ENCODE results near the gene NFATC1. TPM values are rescaled to one million over a fixed set of nuclear protein-coding genes. Genes with fewer than 3 reads are reported as not detected.

NFATC1 gene
- total RNA-seq, 2 donors from 2014 or later, result 5.2 to 5.9 TPM

DNA sequence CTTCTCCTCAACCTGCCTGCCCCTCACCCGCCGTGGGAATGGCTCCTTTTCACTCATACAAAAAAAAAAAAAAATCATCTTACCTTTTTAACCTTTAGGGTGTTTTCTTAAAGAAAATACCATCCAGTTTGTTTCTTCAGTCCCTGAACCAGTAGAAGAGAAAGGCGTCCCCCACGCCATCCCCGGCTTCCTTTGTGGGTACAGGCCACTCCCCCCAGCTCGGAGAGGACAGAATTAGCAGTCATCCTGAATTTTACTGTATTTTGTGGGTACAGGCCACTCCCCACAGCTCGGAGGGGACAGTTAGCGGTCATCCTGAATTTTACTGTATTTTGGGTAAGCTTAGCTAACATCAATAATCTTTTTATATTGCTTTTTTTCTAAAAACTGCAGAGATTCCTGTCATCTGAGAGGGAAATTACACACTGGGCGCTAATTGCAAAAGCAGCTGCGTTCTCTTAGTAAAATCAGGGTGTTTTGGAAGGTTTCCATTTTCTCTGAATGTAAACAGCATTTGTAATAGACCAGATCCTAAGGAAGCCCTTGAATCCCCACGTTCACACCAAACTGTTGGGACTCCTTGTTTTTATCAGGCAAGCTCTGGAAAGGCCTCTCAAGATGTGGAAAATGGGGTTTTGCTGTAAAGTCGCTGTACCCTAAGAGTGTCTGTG, 72.5 kb downstream of the NFATC1 start:
- Histone ChIP-seq H3K27ac (no peak overlapping the region), H3K36me3 (replicated peaks in 1 of 2; ENCODE audit: insufficient read depth in 1 of 2, low read depth in 2 of 2) (no peaks in the 10 kb centered on the region), H3K4me1 (no peaks in the 10 kb centered on the region), H3K27me3 (no peaks in the 10 kb centered on the region), H3K4me3 (no peak overlapping the region), H3K9me3 (no peaks in the 10 kb centered on the region)
- intact Hi-C loops (cut with DNase I), result no loop called here
- no peak for DNase-seq
- WGBS, 2 donors, result 80 to 89% methylated on average over 12 of the region's 12 CpGs
- no peak for ATAC-seq
- TF ChIP-seq, protein P1, sequence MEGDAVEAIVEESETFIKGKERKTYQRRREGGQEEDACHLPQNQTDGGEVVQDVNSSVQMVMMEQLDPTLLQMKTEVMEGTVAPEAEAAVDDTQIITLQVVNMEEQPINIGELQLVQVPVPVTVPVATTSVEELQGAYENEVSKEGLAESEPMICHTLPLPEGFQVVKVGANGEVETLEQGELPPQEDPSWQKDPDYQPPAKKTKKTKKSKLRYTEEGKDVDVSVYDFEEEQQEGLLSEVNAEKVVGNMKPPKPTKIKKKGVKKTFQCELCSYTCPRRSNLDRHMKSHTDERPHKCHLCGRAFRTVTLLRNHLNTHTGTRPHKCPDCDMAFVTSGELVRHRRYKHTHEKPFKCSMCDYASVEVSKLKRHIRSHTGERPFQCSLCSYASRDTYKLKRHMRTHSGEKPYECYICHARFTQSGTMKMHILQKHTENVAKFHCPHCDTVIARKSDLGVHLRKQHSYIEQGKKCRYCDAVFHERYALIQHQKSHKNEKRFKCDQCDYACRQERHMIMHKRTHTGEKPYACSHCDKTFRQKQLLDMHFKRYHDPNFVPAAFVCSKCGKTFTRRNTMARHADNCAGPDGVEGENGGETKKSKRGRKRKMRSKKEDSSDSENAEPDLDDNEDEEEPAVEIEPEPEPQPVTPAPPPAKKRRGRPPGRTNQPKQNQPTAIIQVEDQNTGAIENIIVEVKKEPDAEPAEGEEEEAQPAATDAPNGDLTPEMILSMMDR (IDR thresholded peaks at IDR 0.05), result no peak
- no peak for TF ChIP-seq POLR2A (IDR thresholded peaks at IDR 0.05)

DNA sequence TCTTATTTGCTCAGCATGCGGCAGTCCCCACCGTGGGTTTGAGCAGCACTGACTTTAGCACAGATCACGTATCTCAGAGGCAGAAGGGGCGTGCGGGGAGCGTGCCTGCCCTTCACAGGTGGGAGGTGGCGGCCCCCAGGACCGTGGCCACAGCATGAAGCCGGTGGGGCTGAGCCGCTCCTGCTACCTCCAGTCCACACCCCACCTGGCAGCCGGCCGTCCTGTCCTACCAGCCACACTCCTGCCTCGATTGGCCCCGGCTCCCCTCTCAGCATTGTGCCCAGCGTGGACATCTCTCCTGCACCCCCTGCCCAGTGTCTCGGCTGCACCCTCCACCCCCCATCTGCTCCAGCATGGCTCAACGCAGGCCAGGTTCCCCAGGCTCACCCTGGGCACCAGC, 73.6 kb downstream of the NFATC1 start:
- Histone ChIP-seq H3K27ac (no peak overlapping the region), H3K9me3 (no peaks in the 10 kb centered on the region), H3K27me3 (no peaks in the 10 kb centered on the region), H3K36me3 (replicated peaks in 1 of 2; ENCODE audit: insufficient read depth in 1 of 2, low read depth in 2 of 2) (no peaks in the 10 kb centered on the region), H3K4me3 (no peak overlapping the region), H3K4me1 (no peaks in the 10 kb centered on the region)
- TF ChIP-seq POLR2A (IDR thresholded peaks at IDR 0.05), result no peak
- TF ChIP-seq, protein P1 (IDR thresholded peaks at IDR 0.05), result no peak
- WGBS, 2 donors, result 87% methylated on average over 15 to 16 of the region's 17 CpGs
- no peak for DNase-seq
- no peak for ATAC-seq
- intact Hi-C loops (cut with DNase I), result no loop called here

DNA sequence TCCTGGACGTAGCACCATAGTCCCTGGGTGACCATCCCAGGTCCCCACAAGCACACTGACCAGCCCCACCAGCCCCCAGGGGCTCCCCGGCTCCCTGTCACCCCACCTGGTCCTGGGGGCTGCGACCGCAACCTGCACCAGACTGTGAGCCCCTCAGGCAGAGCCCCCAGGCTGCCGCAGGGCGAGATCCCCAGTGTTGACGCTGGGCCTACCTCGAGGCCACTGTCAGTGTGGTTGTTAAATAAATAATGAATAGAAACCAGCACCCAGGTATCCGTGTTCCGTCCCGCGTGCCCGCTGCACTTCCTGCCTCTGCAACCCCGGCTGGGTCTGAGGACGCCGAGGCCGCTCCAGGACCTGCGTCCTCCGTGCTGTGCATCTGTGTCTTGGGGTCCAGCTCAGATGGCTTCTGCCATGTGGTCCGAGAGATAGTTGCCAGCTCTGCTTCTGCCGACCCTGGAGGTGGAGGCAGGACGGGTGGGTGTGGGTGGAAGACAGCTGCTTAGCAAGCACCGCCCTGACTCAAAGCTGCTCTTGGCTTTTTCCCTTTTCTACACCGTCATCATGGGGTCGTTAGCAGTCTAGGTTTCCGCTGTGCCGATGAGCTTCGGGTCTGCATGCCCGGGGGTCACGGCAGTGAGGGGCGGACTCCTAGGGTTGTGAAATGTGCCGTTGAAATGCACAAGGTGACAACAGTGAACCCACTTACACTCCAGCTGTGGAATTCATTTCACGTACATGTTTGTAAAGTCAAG, 74.2 kb downstream of the NFATC1 start:
- H3K4me3 ChIP-seq, result no peak overlapping the region
- H3K27me3 ChIP-seq, result no peaks in the 10 kb centered on the region
- intact Hi-C loops (cut with DNase I), result no loop called here
- TF ChIP-seq POLR2A (IDR thresholded peaks at IDR 0.05), result no peak
- TF ChIP-seq, protein P1 (IDR thresholded peaks at IDR 0.05), result no peak
- no peak for ATAC-seq
- no peaks in the 10 kb centered on the region for H3K36me3 ChIP-seq (replicated peaks in 1 of 2; ENCODE audit: insufficient read depth in 1 of 2, low read depth in 2 of 2)
- H3K4me1 ChIP-seq, result no peaks in the 10 kb centered on the region
- no peak for DNase-seq
- WGBS, 2 donors, result 89 to 92% methylated on average over 22 to 29 of the region's 33 CpGs
- no peaks in the 10 kb centered on the region for H3K9me3 ChIP-seq
- no peak overlapping the region for H3K27ac ChIP-seq

DNA sequence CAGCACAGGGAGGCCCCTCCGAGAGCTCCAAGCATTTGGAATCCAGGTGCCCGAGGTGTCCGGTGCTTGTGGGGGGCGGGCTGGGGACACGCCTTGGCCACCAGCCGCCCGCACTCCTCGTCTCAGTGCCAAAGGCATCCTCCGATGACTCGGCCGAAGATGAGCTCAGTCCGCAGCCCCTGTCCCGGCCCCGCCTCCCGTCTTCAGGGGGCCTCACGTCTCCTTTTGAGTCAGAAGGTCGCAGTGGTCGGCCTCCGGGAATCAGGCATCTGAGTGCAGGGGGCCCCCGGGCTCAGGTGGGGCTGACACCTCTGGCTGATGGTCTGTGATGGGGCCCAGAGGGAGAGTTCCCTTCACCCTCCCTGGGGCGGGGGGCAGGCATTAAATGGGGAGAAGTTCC, 74.8 kb downstream of the NFATC1 start:
- no peak overlapping the region for H3K27ac ChIP-seq
- TF ChIP-seq, protein P1 (IDR thresholded peaks at IDR 0.05), result no peak
- TF ChIP-seq POLR2A (IDR thresholded peaks at IDR 0.05), result no peak
- WGBS, 2 donors, result 89 to 91% methylated on average over 9 to 21 of the region's 21 CpGs
- no peaks in the 10 kb centered on the region for H3K36me3 ChIP-seq (replicated peaks in 1 of 2; ENCODE audit: insufficient read depth in 1 of 2, low read depth in 2 of 2)
- intact Hi-C loops (cut with DNase I), result no loop called here
- no peak for ATAC-seq
- H3K4me1 ChIP-seq, result no peaks in the 10 kb centered on the region
- no peak overlapping the region for H3K4me3 ChIP-seq
- H3K9me3 ChIP-seq, result no peaks in the 10 kb centered on the region
- DNase-seq, result no peak
- no peaks in the 10 kb centered on the region for H3K27me3 ChIP-seq
